Tibial artery (tissue), 4 donors: ENCODE results near the gene INS.

ENCODE experiments used
- DNase-seq, 2 donors: peaks; one replicate each; pipeline ENCODE4 v3.0.0-alpha.2; 2019
- H3K27ac ChIP-seq, 2 donors: fragments of 200-600 bp; sonication (generic) in 1 of 2; 1 replicate in 1 of 2; 2 replicates in 1 of 2; pipeline ENCODE4 v1.5.1; 2018 to 2019; ENCODE audit warnings: mild to moderate bottlenecking in 1 of 2
- H3K27me3 ChIP-seq, 2 donors: fragments of 200-600 bp; sonication (generic) in 1 of 2; one replicate each; pipeline versions ENCODE4 v1.5.1 to v1.6.0; 2016 to 2019
- H3K36me3 ChIP-seq, 3 donors: fragments of 200-600 bp; sonication (generic) in 2 of 3; one replicate each; pipeline ENCODE4 v1.5.1; 2016 to 2019; ENCODE audit warnings: mild to moderate bottlenecking in 2 of 3
- H3K4me1 ChIP-seq, 4 donors: fragments of 200-600 bp; sonication (generic) in 2 of 4; 1 replicate in 3 of 4; 2 replicates in 1 of 4; pipeline ENCODE4 v1.5.1; 2016 to 2019
- H3K4me3 ChIP-seq, 2 donors: fragments of 200-600 bp; sonication (generic) in 1 of 2; 1 replicate in 1 of 2; 2 replicates in 1 of 2; pipeline ENCODE4 v1.5.1; 2018 to 2019; ENCODE audit warnings: mild to moderate bottlenecking in 2 of 2
- H3K9me3 ChIP-seq, 3 donors: fragments of 200-600 bp; sonication (generic) in 1 of 3; one replicate each; pipeline ENCODE4 v1.5.1; 2016 to 2019
- intact Hi-C: fragments of 100-400 bp; cut with DNase I; formaldehyde crosslinking; loops from one replicate; pipeline ENCODE4 v1.15.0; 2023; ENCODE audit warnings: low total_unique reads
- TF ChIP-seq, protein P1 (sequence below), 2 experiments: fragments of 200-600 bp in 1 of 2; fragments of 450-650 bp in 1 of 2; IDR thresholded peaks; one replicate each; pipeline ENCODE4 v1.5.1; 2017 to 2019; ENCODE audit warnings: antibody characterized with exemption in 2 of 2, mild to moderate bottlenecking in 1 of 2, moderate library complexity in 1 of 2

INS gene

DNA sequence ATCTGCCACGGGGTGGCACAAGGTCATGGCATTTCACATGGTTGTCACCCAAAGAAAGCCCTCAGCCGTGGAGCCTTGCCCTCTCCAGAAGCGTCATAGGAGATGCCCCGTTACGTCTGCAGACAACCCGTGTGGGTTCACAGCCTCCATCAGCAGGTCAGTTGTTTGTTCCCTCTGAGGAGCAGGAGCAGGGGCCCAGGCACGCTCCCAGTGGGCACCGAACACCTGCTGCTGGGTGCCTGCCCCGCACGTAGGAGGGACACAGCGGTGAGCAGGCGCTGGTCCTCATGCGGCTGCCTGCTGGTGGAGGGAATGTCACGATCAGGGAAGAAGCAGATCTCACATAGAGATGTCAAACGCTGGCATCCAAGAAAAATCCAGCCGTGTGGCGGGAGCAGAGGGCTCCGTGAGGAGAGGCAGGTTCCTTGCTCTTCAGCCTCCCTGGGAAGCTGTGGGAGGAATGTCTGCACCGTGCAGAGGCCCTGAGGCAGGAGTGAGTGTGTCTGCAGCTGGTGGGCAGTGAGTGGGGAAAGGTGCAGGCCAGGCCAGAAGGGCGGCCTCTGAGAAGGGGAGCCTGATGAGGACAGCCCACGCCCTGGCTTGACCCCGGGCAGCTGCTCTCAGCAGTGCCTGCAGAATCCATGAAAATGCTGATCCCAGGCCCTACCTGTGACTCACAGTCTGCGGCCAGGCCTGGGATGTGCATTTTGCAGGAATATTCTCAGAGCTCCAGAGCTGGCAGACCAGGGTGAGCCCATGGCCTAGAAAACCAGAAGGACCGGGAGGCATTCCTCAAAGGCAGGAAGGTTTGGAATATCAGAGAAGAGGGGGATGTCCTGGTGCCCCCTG, 47.0 kb upstream of the INS start:
- Histone ChIP-seq H3K36me3 (no peaks in the 10 kb centered on the region), H3K27me3 (peaks cover 0 to 59% of the 10 kb centered on the region in 2 donors), H3K4me3 (no peak overlapping the region), H3K4me1 (peaks cover 0 to 14% (median 0%) of the 10 kb centered on the region in 4 donors), H3K9me3 (peaks cover 0 to 6% (median 0%) of the 10 kb centered on the region in 3 donors), H3K27ac (no peak overlapping the region)
- DNase-seq = peak; percentile 10 to 20
- intact Hi-C loops = loop anchor here (5.0 kb wide), 1 partner anchor 1041 kb away; no protein-coding TSS in a partner anchor
- TF ChIP-seq, protein P1, sequence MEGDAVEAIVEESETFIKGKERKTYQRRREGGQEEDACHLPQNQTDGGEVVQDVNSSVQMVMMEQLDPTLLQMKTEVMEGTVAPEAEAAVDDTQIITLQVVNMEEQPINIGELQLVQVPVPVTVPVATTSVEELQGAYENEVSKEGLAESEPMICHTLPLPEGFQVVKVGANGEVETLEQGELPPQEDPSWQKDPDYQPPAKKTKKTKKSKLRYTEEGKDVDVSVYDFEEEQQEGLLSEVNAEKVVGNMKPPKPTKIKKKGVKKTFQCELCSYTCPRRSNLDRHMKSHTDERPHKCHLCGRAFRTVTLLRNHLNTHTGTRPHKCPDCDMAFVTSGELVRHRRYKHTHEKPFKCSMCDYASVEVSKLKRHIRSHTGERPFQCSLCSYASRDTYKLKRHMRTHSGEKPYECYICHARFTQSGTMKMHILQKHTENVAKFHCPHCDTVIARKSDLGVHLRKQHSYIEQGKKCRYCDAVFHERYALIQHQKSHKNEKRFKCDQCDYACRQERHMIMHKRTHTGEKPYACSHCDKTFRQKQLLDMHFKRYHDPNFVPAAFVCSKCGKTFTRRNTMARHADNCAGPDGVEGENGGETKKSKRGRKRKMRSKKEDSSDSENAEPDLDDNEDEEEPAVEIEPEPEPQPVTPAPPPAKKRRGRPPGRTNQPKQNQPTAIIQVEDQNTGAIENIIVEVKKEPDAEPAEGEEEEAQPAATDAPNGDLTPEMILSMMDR (IDR thresholded peaks at IDR 0.05) = no peak

DNA sequence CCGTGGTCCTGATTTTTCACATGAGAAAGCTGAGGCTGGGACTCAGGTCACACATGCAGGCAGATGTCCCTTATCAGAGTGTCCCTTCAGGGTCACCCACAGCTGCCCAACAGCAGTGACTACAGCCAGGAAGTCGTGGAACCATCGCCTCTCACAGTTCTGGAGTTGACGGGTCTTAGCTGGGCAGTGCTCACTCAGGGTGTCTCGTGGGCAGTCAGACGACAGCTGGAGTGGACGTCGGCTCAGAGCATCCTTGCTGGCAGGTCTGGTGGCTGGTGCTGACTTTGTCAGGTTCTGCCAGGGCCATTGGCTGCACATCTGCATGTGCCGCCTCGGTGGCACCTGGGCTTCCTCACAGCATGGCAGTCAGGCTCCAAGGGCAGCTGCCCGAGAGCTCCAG, 46.2 kb upstream of the INS start:
- intact Hi-C loops = loop anchor here (5.0 kb wide), 1 partner anchor 1040 kb away; no protein-coding TSS in a partner anchor

DNA sequence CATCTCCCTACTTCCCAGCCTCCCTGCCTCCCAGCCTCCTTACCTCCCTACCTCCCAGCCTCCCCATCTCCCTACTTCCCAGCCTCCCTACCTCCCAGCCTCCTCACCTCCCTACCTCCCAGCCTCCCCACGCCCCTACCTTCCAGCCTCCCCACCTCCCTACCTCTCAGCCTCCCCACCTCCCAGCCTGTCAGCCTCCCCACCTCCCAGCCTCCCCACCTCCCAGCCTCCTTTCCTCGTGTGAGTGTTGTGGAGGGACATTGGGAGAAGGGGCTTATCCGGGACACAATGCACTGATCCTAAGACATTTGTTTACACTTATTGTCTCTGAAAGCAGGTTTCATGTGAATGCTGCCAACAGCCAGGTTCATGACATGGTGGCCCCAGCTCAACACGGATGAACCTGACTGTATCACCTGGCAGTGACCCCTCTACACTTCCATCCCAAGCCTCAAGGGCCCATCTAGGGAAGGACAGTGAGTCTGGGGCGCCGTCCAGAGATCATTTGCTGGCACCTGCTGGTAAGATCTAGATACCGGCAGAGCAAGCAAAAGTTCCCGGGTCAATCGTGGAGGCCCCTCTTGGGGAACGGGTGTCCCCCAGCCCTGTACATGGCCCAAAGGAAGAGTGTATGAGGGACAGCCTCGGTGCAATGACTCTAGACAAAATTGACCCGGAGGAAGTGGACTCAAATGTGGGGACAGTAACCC, 45.1 kb upstream of the INS start:
- TF ChIP-seq, protein P1 (IDR thresholded peaks at IDR 0.05) = no peak
- no peak overlapping the region for H3K4me3 ChIP-seq
- DNase-seq = peak; percentile 5 to 47
- intact Hi-C loops = loop anchor here (5.0 kb wide), 1 partner anchor 1039 kb away; no protein-coding TSS in a partner anchor
- H3K36me3 ChIP-seq = no peaks in the 10 kb centered on the region
- H3K4me1 ChIP-seq = peaks cover 0 to 16% (median 0%) of the 10 kb centered on the region in 4 donors
- H3K9me3 ChIP-seq = peaks cover 0 to 6% (median 0%) of the 10 kb centered on the region in 3 donors
- H3K27me3 ChIP-seq = peaks cover 0 to 59% of the 10 kb centered on the region in 2 donors
- no peak overlapping the region for H3K27ac ChIP-seq

More for the DNA sequence above, 46.2 kb upstream of the INS start:
- Histone ChIP-seq H3K27me3 (peaks cover 0 to 60% of the 10 kb centered on the region in 2 donors), H3K4me1 (peaks cover 0 to 20% (median 0%) of the 10 kb centered on the region in 4 donors), H3K4me3 (no peak overlapping the region), H3K36me3 (no peaks in the 10 kb centered on the region), H3K27ac (no peak overlapping the region), H3K9me3 (peaks cover 0 to 6% (median 0%) of the 10 kb centered on the region in 3 donors)
- peak; percentile 10 to 46 for DNase-seq
- TF ChIP-seq, protein P1 (IDR thresholded peaks at IDR 0.05) = no peak

DNA sequence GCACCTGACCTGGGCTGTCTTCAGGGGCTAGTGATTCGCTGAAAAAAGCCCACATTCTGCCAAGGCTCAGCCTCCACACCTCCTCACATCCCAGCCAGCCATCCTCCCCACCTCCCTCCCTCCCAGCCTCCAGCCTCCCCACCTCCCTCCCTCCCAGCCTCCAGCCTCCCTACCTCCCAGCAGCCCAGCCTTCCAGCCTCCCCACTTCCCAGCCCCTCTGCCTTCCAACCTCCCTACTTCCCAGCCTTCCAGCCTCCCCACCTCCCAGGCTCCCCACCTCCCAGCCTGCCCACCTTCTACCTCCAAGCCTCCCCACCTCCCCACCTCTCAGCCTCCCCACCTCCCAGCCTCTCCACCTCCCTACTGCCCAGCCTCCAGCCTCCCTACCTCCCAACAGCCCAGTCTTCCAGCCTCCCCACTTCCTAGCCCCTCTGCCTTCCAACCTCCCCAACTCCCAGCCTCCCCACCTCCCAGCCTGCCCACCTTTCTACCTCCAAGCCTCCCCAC, 44.3 kb upstream of the INS start:
- DNase-seq = peak; percentile 3 to 39
- TF ChIP-seq, protein P1 (IDR thresholded peaks at IDR 0.05) = no peak
- intact Hi-C loops = loop anchor here (5.0 kb wide), 1 partner anchor 1038 kb away; no protein-coding TSS in a partner anchor
- Histone ChIP-seq H3K4me1 (peaks cover 0 to 11% (median 0%) of the 10 kb centered on the region in 4 donors), H3K9me3 (peaks cover 0 to 6% (median 0%) of the 10 kb centered on the region in 3 donors), H3K27ac (no peak overlapping the region), H3K36me3 (no peaks in the 10 kb centered on the region), H3K27me3 (peaks cover 0 to 52% of the 10 kb centered on the region in 2 donors), H3K4me3 (no peak overlapping the region)
